AG04449 (cell line): ENCODE measurements around the gene R3HDML.

Experiments used
- CTCF ChIA-PET: fragments of 350-600 bp; formaldehyde crosslinking; extraction: SDS; loops from one replicate; lab custom pipeline; 2021; ENCODE audit warnings: antibody characterized with exemption; lab: Yijun Ruan, JAX
- POLR2A ChIA-PET: fragments of 400-600, 350-600 bp; formaldehyde crosslinking; extraction: SDS; loops from one replicate; lab custom pipeline; 2020; ENCODE audit warnings: antibody characterized with exemption, inconsistent platforms; lab: Yijun Ruan, JAX
- DNase-seq: peaks from one replicate; pipeline ENCODE4 v3.0.0-alpha.2; 2010; ENCODE audit warnings: low read depth, low spot score
- H3K4me3 ChIP-seq: 2 replicates; pipeline ENCODE4 v1.5.1; 2011; ENCODE audit warnings: low read depth, mild to moderate bottlenecking, control low read depth, low read length
- CTCF ChIP-seq: IDR thresholded peaks from one replicate; pipeline ENCODE4 v1.5.1; 2011; ENCODE audit warnings: mild to moderate bottlenecking, moderate library complexity, low read length, control low read depth, inconsistent platforms; ENCODE audit not compliant: insufficient read depth; ENCODE audit errors: missing control alignments

R3HDML gene

GRCh38 chr20:44354979-44355497 lies 18.2 kb downstream of the R3HDML start:
- no peak overlapping the region for H3K4me3 ChIP-seq
- CTCF ChIA-PET, result interaction anchor here (1.4 to 2.1 kb wide), 2 partner anchors 30 to 107 kb away, joined by 3 to 6 read pairs; no protein-coding TSS in a partner anchor
- POLR2A ChIA-PET, result no interaction called here
- TF ChIP-seq CTCF, result no peak
- DNase-seq, result no peak

GRCh38 chr20:44355498-44356352 lies 18.9 kb downstream of the R3HDML start, which contains the start of gene HNF4A:
HNF4A (plus strand) TSS chr20:44355699; CDS start chr20:44355805, 106 bp downstream.
- no peak within 1 kb of the TSS for H3K4me3 ChIP-seq
- no peak for TF ChIP-seq CTCF
- CTCF ChIA-PET, result interaction anchor here (1.4 to 2.1 kb wide), 2 partner anchors 29 to 106 kb away, joined by 3 to 6 read pairs; no protein-coding TSS in a partner anchor
- no peak for DNase-seq
- POLR2A ChIA-PET, result no interaction called here

DNA sequence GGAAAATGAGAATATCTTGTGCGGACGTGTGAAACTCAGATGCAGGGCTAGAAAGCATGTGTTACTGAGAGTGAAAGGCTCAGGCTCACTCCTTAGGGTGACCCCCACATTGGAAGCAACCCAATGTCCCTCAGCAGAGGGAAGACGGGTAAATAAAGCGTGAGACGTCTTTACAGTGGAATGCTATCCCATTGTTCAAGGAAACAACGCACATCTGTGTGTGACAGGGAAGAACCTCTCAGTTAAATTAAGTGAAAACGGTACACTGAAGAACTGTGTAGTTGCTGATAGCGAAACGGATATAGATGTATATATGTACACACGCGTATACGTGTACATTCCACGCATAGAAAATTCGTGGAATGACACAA lies 19.5 kb downstream of the R3HDML start:
- DNase-seq, result no peak
- CTCF ChIA-PET, result no interaction called here
- POLR2A ChIA-PET, result no interaction called here

DNA sequence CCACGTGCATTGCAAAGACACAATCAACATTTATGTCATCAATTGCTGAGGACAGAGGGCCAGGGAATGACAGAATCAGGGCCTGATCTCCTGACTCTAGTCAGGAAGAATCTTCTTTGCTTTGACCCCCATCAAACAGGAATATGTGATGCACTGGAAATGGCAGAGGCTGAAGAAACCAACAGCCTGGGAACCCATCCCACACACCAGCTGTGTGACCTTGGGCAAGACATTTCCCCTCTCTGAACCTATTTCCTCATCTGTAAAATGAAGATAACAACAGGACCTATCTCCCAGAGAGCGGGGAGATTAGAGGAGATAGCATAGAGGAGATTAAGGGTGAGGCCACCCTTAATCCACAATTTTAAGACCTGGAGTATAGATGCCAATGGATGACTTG lies 20.2 kb downstream of the R3HDML start:
- no peak for DNase-seq
- CTCF ChIA-PET, result no interaction called here
- no peak overlapping the region for H3K4me3 ChIP-seq
- TF ChIP-seq CTCF, result no peak
- POLR2A ChIA-PET, result no interaction called here

More for the DNA sequence above, 19.5 kb downstream of the R3HDML start:
- H3K4me3 ChIP-seq, result no peak overlapping the region
- no peak for TF ChIP-seq CTCF

GRCh38 chr20:44357555-44358125 lies 20.8 kb downstream of the R3HDML start:
- ChIA-PET CTCF (interaction anchor here (1.0 kb wide), 1 partner anchor 23 kb away, joined by 3 read pairs; no protein-coding TSS in a partner anchor), POLR2A (no interaction called here)
- DNase-seq, result no peak
- TF ChIP-seq CTCF, result no peak
- H3K4me3 ChIP-seq, result no peak overlapping the region

- no peak for DNase-seq
- POLR2A ChIA-PET, result interaction anchor here (0.5 kb wide), 1 partner anchor 1484 kb away, joined by 3 read pairs; no protein-coding TSS in a partner anchor
- CTCF ChIA-PET, result interaction anchor here (0.9 kb wide), 1 partner anchor 26 kb away, joined by 3 read pairs; no protein-coding TSS in a partner anchor
- TF ChIP-seq CTCF, result no peak
- H3K4me3 ChIP-seq, result no peak overlapping the region
Measured at GRCh38 chr20:44358776-44359175, 21.9 kb downstream of the R3HDML start.
